HepG2 (cell line): ENCODE data around the gene ATP6V1G2. TPM values are rescaled to one million over a fixed set of nuclear protein-coding genes. Genes with fewer than 3 reads are reported as not detected.
"Not testable (repeated sequence)": the region's sequence is repeated elsewhere in the genome, so short reads cannot be mapped to it uniquely, and the experiment has no call there.

Experiments
- ATAC-seq: fragments of 200-7000 bp; cut with Tn5 transposase; 3 replicates; pipeline ENCODE4 v1.9.1; 2020; ENCODE audit warnings: mild to moderate bottlenecking, moderate library complexity
- BruUV-seq: library from RNA; stranded (reverse); fragments of 400-500 nt; replicated peaks from 2 replicates; lab custom pipeline; 2021; lab: Mats Ljungman, UMichigan
- CTCF ChIA-PET: fragments of 300-600 bp; formaldehyde crosslinking; extraction: SDS; loops from one replicate; lab custom pipeline; 2021; ENCODE audit warnings: low total read pairs, inconsistent platforms, low intra/inter-chr PET ratio; lab: Yijun Ruan, JAX
- POLR2A ChIA-PET: fragments of 350-600 bp; sonication (Branson Sonifier 250); formaldehyde crosslinking; loops from one replicate; lab custom pipeline; 2020; ENCODE audit warnings: antibody characterized with exemption, inconsistent platforms; lab: Yijun Ruan, JAX
- DNase-seq: peaks from one replicate; pipeline ENCODE4 v3.0.0-alpha.2; 2015; ENCODE audit warnings: low spot score
- FAIRE-seq: peaks from 3 replicates; lab custom pipeline; 2011; peaks lifted over from hg19 to GRCh38; lab: Jason Lieb, UNC
- H2AFZ ChIP-seq: one replicate; pipeline ENCODE4 v1.6.1; 2011; ENCODE audit warnings: low read length, inconsistent platforms
- H3K27ac ChIP-seq: fragments of 300-600 bp; 3 replicates; pipeline ENCODE4 v1.8.0; 2011; ENCODE audit warnings: mixed run types, mild to moderate bottlenecking, mixed read lengths, low read length, inconsistent platforms; ENCODE audit not compliant: insufficient read depth; ENCODE audit errors: extremely low read length
- H3K27me3 ChIP-seq, 2 experiments: fragments of 200-600 bp in 1 of 2; 2 replicates in 1 of 2; 3 replicates in 1 of 2; pipeline versions ENCODE4 v1.6.0 to v1.8.0; 2011; ENCODE audit warnings: low read length in 2 of 2, mild to moderate bottlenecking in 2 of 2, moderate library complexity in 2 of 2, inconsistent platforms in 1 of 2; ENCODE audit not compliant: insufficient read depth in 2 of 2, control insufficient read depth in 1 of 2
- H3K36me3 ChIP-seq, 2 experiments: fragments of 200-600 bp in 1 of 2; replicated peaks in 1 of 2; 2 replicates in 1 of 2; 3 replicates in 1 of 2; pipeline versions ENCODE4 v1.5.1 to v1.8.0; 2011; ENCODE audit warnings: low read length in 2 of 2, inconsistent platforms in 1 of 2; ENCODE audit not compliant: insufficient read depth in 2 of 2, control insufficient read depth in 1 of 2
- H3K4me1 ChIP-seq: 2 replicates; pipeline ENCODE4 v1.5.1; 2012; ENCODE audit warnings: low read length, inconsistent platforms; ENCODE audit not compliant: insufficient read depth
- H3K4me2 ChIP-seq: 2 replicates; pipeline ENCODE4 v1.6.0; 2011; ENCODE audit warnings: low read depth, low read length, inconsistent platforms
- H3K4me3 ChIP-seq, 3 experiments: fragments of 200-600 bp in 1 of 3; sonication (generic), shearing (Covaris generic) in 1 of 3; replicated peaks in 1 of 3; 2 replicates each; pipeline ENCODE4 v1.5.1; 2011 to 2016; ENCODE audit warnings: low read length in 3 of 3, inconsistent platforms in 2 of 3, low read depth in 2 of 3, mild to moderate bottlenecking in 2 of 3, control low read depth in 1 of 3, mixed read lengths in 1 of 3; ENCODE audit not compliant: insufficient read depth in 1 of 3
- H3K79me2 ChIP-seq: one replicate; pipeline ENCODE4 v1.6.1; 2011; ENCODE audit warnings: low read length, inconsistent platforms; ENCODE audit not compliant: insufficient read depth
- H3K9ac ChIP-seq: 2 replicates; pipeline ENCODE4 v1.6.0; 2011; ENCODE audit warnings: mild to moderate bottlenecking, low read depth, low read length, inconsistent platforms; ENCODE audit not compliant: insufficient read depth
- H3K9me3 ChIP-seq: 2 replicates; pipeline ENCODE4 v1.5.1; 2012; ENCODE audit warnings: mild to moderate bottlenecking, low read length
- H4K20me1 ChIP-seq: 2 replicates; pipeline ENCODE4 v1.6.0; 2011; ENCODE audit warnings: inconsistent platforms, mild to moderate bottlenecking, low read length, moderate library complexity; ENCODE audit not compliant: insufficient read depth
- MED13 ChIP-seq: sonication (generic); formaldehyde crosslinking; IDR thresholded peaks from 2 replicates; pipeline ENCODE4 v1.5.0; 2020; ENCODE audit warnings: missing genetic modification reagents
- ZNF30 ChIP-seq: sonication (generic); formaldehyde crosslinking; IDR thresholded peaks from 2 replicates; pipeline ENCODE4 v1.5.0; 2020; ENCODE audit warnings: mild to moderate bottlenecking, missing genetic modification reagents
- ZNF691 ChIP-seq: sonication (generic); formaldehyde crosslinking; IDR thresholded peaks from 2 replicates; pipeline ENCODE4 v1.4.0; 2020; ENCODE audit warnings: missing genetic modification reagents, low read depth, mild to moderate bottlenecking, borderline replicate concordance
- ZSCAN22 ChIP-seq: sonication (generic); formaldehyde crosslinking; IDR thresholded peaks from 2 replicates; pipeline ENCODE4 v1.4.0; 2020; ENCODE audit warnings: mild to moderate bottlenecking, missing genetic modification reagents
- WGBS: methylation state at CpG from one replicate; pipeline ENCODE4 v1.1.6; 2017; ENCODE audit warnings: low lambda C conversion rate; 5-methylcytosine and 5-hydroxymethylcytosine counted together
- in situ Hi-C: cut with HindIII; loops from 2 replicates; pipeline ENCODE4 v1.10.0; 2017; ENCODE audit warnings: low pct_unique_long_range_greater_than_20kb; ENCODE audit not compliant: extremely low pct_ligation_motif_present
- intact Hi-C: fragments of 100-400 bp; cut with micrococcal nuclease; formaldehyde crosslinking; loops from one replicate; pipeline ENCODE4 v1.10.0; 2022; ENCODE audit not compliant: unreplicated experiment
- polyA plus RNA-seq, 8 experiments: library from polyadenylated mRNA; depleted of rRNA in 3 of 8; stranded (reverse) in 7 of 8; unstranded in 1 of 8; fragments of >200 nt; fragmentation: Illumina TruSeq in 4 of 8; extraction: Trizol in 4 of 8; gene quantifications; 2 replicates each; pipeline versions ENCODE4 v1.2.1 to v1.2.3, GENCODE V29; 2011 to 2016; ENCODE audit warnings: low read depth in 4 of 8, missing spikeins in 1 of 8, mixed read lengths in 1 of 8; ENCODE audit not compliant: insufficient read depth in 1 of 8
- small RNA-seq, 3 experiments: library from RNA; depleted of rRNA; stranded (forward); fragments of <200 nt; gene quantifications; one replicate each; pipeline ENCODE3, GENCODE V24; 2012; ENCODE audit warnings: low read depth in 2 of 3, low replicate concordance in 1 of 3; ENCODE audit not compliant: insufficient read length in 3 of 3, insufficient read depth in 2 of 3
- total RNA-seq, 5 experiments: library from RNA; depleted of rRNA; stranded (reverse); fragments of >200 nt; fragmentation: Illumina TruSeq; extraction: Trizol; gene quantifications; 2 replicates each; pipeline ENCODE4 v1.2.3, GENCODE V29; 2016; ENCODE audit warnings: low read depth in 1 of 5

Gene ATP6V1G2
- total and polyA plus RNA-seq, 2 of the 13 experiments (the other 11 are each of a cell fraction or from before 2014, with no cell fraction given) = 0.27 to 0.83 TPM

GRCh38 chr6:31496826-31497225, 49.6 kb downstream of the ATP6V1G2 start:
- H3K9me3 ChIP-seq, FAIRE-seq, H3K27ac ChIP-seq, BruUV-seq, DNase-seq, ATAC-seq, H3K79me2 ChIP-seq, H3K9ac ChIP-seq, H2AFZ ChIP-seq, H4K20me1 ChIP-seq, CTCF ChIA-PET, H3K36me3 ChIP-seq, in situ Hi-C loops: not testable (repeated sequence)
- H3K4me3 ChIP-seq = peak overlapping the region in 1 of 3 experiments; percentile 79; a peak in 1 of 6 replicates
- H3K27me3 ChIP-seq = peaks cover 0 to 20% of the 10 kb centered on the region in 2 experiments; a peak in 1 of 5 replicates
- peak overlapping the region; percentile 82 for H3K4me2 ChIP-seq
- H3K4me1 ChIP-seq = peaks cover 48% of the 10 kb centered on the region
- 19% methylated on average over 4 of the region's 4 CpGs for WGBS
- intact Hi-C loops = loop anchor here (2.0 kb wide), 1 partner anchor 32 kb away; the partner anchor contains the start of gene MCCD1
- POLR2A ChIA-PET = interaction anchor here (2.0 to 4.4 kb wide), 2 partner anchors 32 to 45 kb away, joined by 13 to 20 read pairs; partner anchors contain the start of genes DDX39B and MCCD1
- TF ChIP-seq ZNF30 (CRISPR knock-in tag) = 0 out of 2 replicates have a peak, but pooled peaks have one; percentile 31
- peak; percentile 33; the same call in 1 of the 2 replicates for TF ChIP-seq ZNF691 (CRISPR knock-in tag)

GRCh38 chr6:31495580-31495979, 50.8 kb downstream of the ATP6V1G2 start:
- Histone ChIP-seq H3K79me2 (no peaks in the 10 kb centered on the region), H3K36me3 (no peaks in the 10 kb centered on the region), H4K20me1 (no peaks in the 10 kb centered on the region), H3K27me3 (peaks cover 0 to 20% of the 10 kb centered on the region in 2 experiments; a peak in 2 of 5 replicates), H3K4me1 (peaks cover 50% of the 10 kb centered on the region), H3K9ac (no peak overlapping the region), H3K4me3 (peak overlapping the region in 2 of 3 experiments; percentile 57 to 80; a peak in 1 of 6 replicates), H2AFZ (no peak overlapping the region), H3K4me2 (peak overlapping the region; percentile 86), H3K27ac (no peak overlapping the region), H3K9me3 (no peaks in the 10 kb centered on the region)
- WGBS = 52% methylated on average over 2 of the region's 2 CpGs
- ChIA-PET POLR2A (interaction anchor here (1.3 to 4.4 kb wide), 2 partner anchors 33 to 46 kb away, joined by 3 to 20 read pairs; partner anchors contain the start of gene DDX39B), CTCF (no interaction called here)
- intact Hi-C loops = loop anchor here (2.0 kb wide), 1 partner anchor 51 kb away; the partner anchor contains the start of genes ATP6V1G2 and NFKBIL1
- DNase-seq (no peak), FAIRE-seq (peak; percentile 54), ATAC-seq (no peak)
- in situ Hi-C loops = no loop called here
- no TSS peak for BruUV-seq
- TF ChIP-seq MED13 (CRISPR knock-in tag) (no peak), ZSCAN22 (CRISPR knock-in tag) (peak; percentile 71; the same call in 1 of the 2 replicates)

Small RNAs within 50 kb of the gene (small RNA-seq; reads per million reads assigned to genes)
- gene AL663061.1 (0 reads per million in 3 experiments), gene RF00019 (0 reads per million in 3 experiments), gene SNORD117 (843 to 5,739 (median 4,532) reads per million in 3 experiments), gene SNORD84 (0 reads per million in 3 experiments)

Other genes starting within 250 kb of the ATP6V1G2 start
Only the 30 nearest of the 31 such genes appear.
- gene HLA-B, start 189.4 kb downstream of the ATP6V1G2 start, total RNA-seq (2016; rRNA removed; fragmentation: Illumina TruSeq; extraction: Trizol) = 15.5 and 35.3 TPM in 2 replicates
- gene HLA-B, start 189.4 kb downstream of the ATP6V1G2 start, polyA plus RNA-seq (2011; rRNA removed) = 88.9 and 228 TPM in 2 replicates
- gene MICA, start 143.0 kb downstream of the ATP6V1G2 start, total RNA-seq (2016; rRNA removed; fragmentation: Illumina TruSeq; extraction: Trizol) = 20.5 and 38.1 TPM in 2 replicates
- 21.6 and 29.3 TPM in 2 replicates for gene MICA, start 143.0 kb downstream of the ATP6V1G2 start, polyA plus RNA-seq (2011; rRNA removed)
- gene MICB, start 48.5 kb downstream of the ATP6V1G2 start, total RNA-seq (2016; rRNA removed; fragmentation: Illumina TruSeq; extraction: Trizol) = 9.0 and 12.5 TPM in 2 replicates
- 12.8 and 15.4 TPM in 2 replicates for gene MICB, start 48.5 kb downstream of the ATP6V1G2 start, polyA plus RNA-seq (2011; rRNA removed)
- 0.15 and 0.36 TPM in 2 replicates for gene MCCD1, start 17.6 kb downstream of the ATP6V1G2 start, total RNA-seq (2016; rRNA removed; fragmentation: Illumina TruSeq; extraction: Trizol)
- 0.09 TPM in 1 of 2 replicates, not detected in the other for gene MCCD1, start 17.6 kb downstream of the ATP6V1G2 start, polyA plus RNA-seq (2011; rRNA removed)
- gene DDX39B, start 4.6 kb downstream of the ATP6V1G2 start, total RNA-seq (2016; rRNA removed; fragmentation: Illumina TruSeq; extraction: Trizol) = 570 and 737 TPM in 2 replicates
- gene DDX39B, start 4.6 kb downstream of the ATP6V1G2 start, polyA plus RNA-seq (2011; rRNA removed) = 650 and 678 TPM in 2 replicates
- gene NFKBIL1, start 1.0 kb upstream of the ATP6V1G2 start, total RNA-seq (2016; rRNA removed; fragmentation: Illumina TruSeq; extraction: Trizol) = 13.9 and 19.5 TPM in 2 replicates
- 9.7 and 13.7 TPM in 2 replicates for gene NFKBIL1, start 1.0 kb upstream of the ATP6V1G2 start, polyA plus RNA-seq (2011; rRNA removed)
- gene LTA, start 25.7 kb upstream of the ATP6V1G2 start, total RNA-seq (2016; rRNA removed; fragmentation: Illumina TruSeq; extraction: Trizol) = not detected in 2 replicates
- 0.09 TPM in 1 of 2 replicates, not detected in the other for gene LTA, start 25.7 kb upstream of the ATP6V1G2 start, polyA plus RNA-seq (2011; rRNA removed)
- gene TNF, start 29.0 kb upstream of the ATP6V1G2 start, total RNA-seq (2016; rRNA removed; fragmentation: Illumina TruSeq; extraction: Trizol) = not detected in 2 replicates
- gene TNF, start 29.0 kb upstream of the ATP6V1G2 start, polyA plus RNA-seq (2011; rRNA removed) = not detected in 2 replicates
- 0.22 TPM in 1 of 2 replicates, not detected in the other for gene LTB, start 35.8 kb upstream of the ATP6V1G2 start, total RNA-seq (2016; rRNA removed; fragmentation: Illumina TruSeq; extraction: Trizol)
- gene LTB, start 35.8 kb upstream of the ATP6V1G2 start, polyA plus RNA-seq (2011; rRNA removed) = 0.09 and 0.30 TPM in 2 replicates
- not detected in 2 replicates for gene LST1, start 39.7 kb upstream of the ATP6V1G2 start, total RNA-seq (2016; rRNA removed; fragmentation: Illumina TruSeq; extraction: Trizol)
- not detected in 2 replicates for gene LST1, start 39.7 kb upstream of the ATP6V1G2 start, polyA plus RNA-seq (2011; rRNA removed)
- gene NCR3, start 46.4 kb upstream of the ATP6V1G2 start, total RNA-seq (2016; rRNA removed; fragmentation: Illumina TruSeq; extraction: Trizol) = not detected in 2 replicates
- not detected in 2 replicates for gene NCR3, start 46.4 kb upstream of the ATP6V1G2 start, polyA plus RNA-seq (2011; rRNA removed)
- not detected in 2 replicates for gene AIF1, start 68.6 kb upstream of the ATP6V1G2 start, total RNA-seq (2016; rRNA removed; fragmentation: Illumina TruSeq; extraction: Trizol)
- 1.4 and 1.5 TPM in 2 replicates for gene AIF1, start 68.6 kb upstream of the ATP6V1G2 start, polyA plus RNA-seq (2011; rRNA removed)
- gene PRRC2A, start 74.1 kb upstream of the ATP6V1G2 start, total RNA-seq (2016; rRNA removed; fragmentation: Illumina TruSeq; extraction: Trizol) = 37.2 and 38.9 TPM in 2 replicates
- 47.4 and 60.5 TPM in 2 replicates for gene PRRC2A, start 74.1 kb upstream of the ATP6V1G2 start, polyA plus RNA-seq (2011; rRNA removed)
- 169 and 190 TPM in 2 replicates for gene BAG6, start 106.1 kb upstream of the ATP6V1G2 start, total RNA-seq (2016; rRNA removed; fragmentation: Illumina TruSeq; extraction: Trizol)
- gene BAG6, start 106.1 kb upstream of the ATP6V1G2 start, polyA plus RNA-seq (2011; rRNA removed) = 157 and 184 TPM in 2 replicates
- gene APOM, start 109.3 kb upstream of the ATP6V1G2 start, total RNA-seq (2016; rRNA removed; fragmentation: Illumina TruSeq; extraction: Trizol) = 52.9 and 98.2 TPM in 2 replicates
- 1,140 and 1,216 TPM in 2 replicates for gene APOM, start 109.3 kb upstream of the ATP6V1G2 start, polyA plus RNA-seq (2011; rRNA removed)
- gene C6orf47, start 114.2 kb upstream of the ATP6V1G2 start, total RNA-seq (2016; rRNA removed; fragmentation: Illumina TruSeq; extraction: Trizol) = 15.5 and 18.1 TPM in 2 replicates
- gene C6orf47, start 114.2 kb upstream of the ATP6V1G2 start, polyA plus RNA-seq (2011; rRNA removed) = 1.7 and 2.1 TPM in 2 replicates
- gene GPANK1, start 118.4 kb upstream of the ATP6V1G2 start, total RNA-seq (2016; rRNA removed; fragmentation: Illumina TruSeq; extraction: Trizol) = 22.8 and 25.3 TPM in 2 replicates
- gene GPANK1, start 118.4 kb upstream of the ATP6V1G2 start, polyA plus RNA-seq (2011; rRNA removed) = 14.8 and 15.4 TPM in 2 replicates
- gene CSNK2B, start 119.5 kb upstream of the ATP6V1G2 start, total RNA-seq (2016; rRNA removed; fragmentation: Illumina TruSeq; extraction: Trizol) = 296 and 316 TPM in 2 replicates
- 111 and 116 TPM in 2 replicates for gene CSNK2B, start 119.5 kb upstream of the ATP6V1G2 start, polyA plus RNA-seq (2011; rRNA removed)
- gene LY6G5B, start 123.4 kb upstream of the ATP6V1G2 start, total RNA-seq (2016; rRNA removed; fragmentation: Illumina TruSeq; extraction: Trizol) = 0.73 and 7.8 TPM in 2 replicates
- gene LY6G5B, start 123.4 kb upstream of the ATP6V1G2 start, polyA plus RNA-seq (2011; rRNA removed) = 14.7 and 15.7 TPM in 2 replicates
- gene LY6G5C, start 134.5 kb upstream of the ATP6V1G2 start, total RNA-seq (2016; rRNA removed; fragmentation: Illumina TruSeq; extraction: Trizol) = 0.33 TPM in 1 of 2 replicates, not detected in the other
- 0.50 and 0.55 TPM in 2 replicates for gene LY6G5C, start 134.5 kb upstream of the ATP6V1G2 start, polyA plus RNA-seq (2011; rRNA removed)
- gene ABHD16A, start 156.7 kb upstream of the ATP6V1G2 start, total RNA-seq (2016; rRNA removed; fragmentation: Illumina TruSeq; extraction: Trizol) = 16.2 and 43.5 TPM in 2 replicates
- gene ABHD16A, start 156.7 kb upstream of the ATP6V1G2 start, polyA plus RNA-seq (2011; rRNA removed) = 45.4 and 49.0 TPM in 2 replicates
- gene LY6G6F, start 160.3 kb upstream of the ATP6V1G2 start, total RNA-seq (2016; rRNA removed; fragmentation: Illumina TruSeq; extraction: Trizol) = not detected in 2 replicates
- not detected in 2 replicates for gene LY6G6F, start 160.3 kb upstream of the ATP6V1G2 start, polyA plus RNA-seq (2011; rRNA removed)
- not detected in 2 replicates for gene LY6G6D, start 168.7 kb upstream of the ATP6V1G2 start, total RNA-seq (2016; rRNA removed; fragmentation: Illumina TruSeq; extraction: Trizol)
- gene LY6G6D, start 168.7 kb upstream of the ATP6V1G2 start, polyA plus RNA-seq (2011; rRNA removed) = not detected in 2 replicates
- gene LY6G6C, start 175.1 kb upstream of the ATP6V1G2 start, total RNA-seq (2016; rRNA removed; fragmentation: Illumina TruSeq; extraction: Trizol) = not detected in 2 replicates
- 0.15 and 0.21 TPM in 2 replicates for gene LY6G6C, start 175.1 kb upstream of the ATP6V1G2 start, polyA plus RNA-seq (2011; rRNA removed)
- gene MPIG6B, start 176.8 kb upstream of the ATP6V1G2 start, total RNA-seq (2016; rRNA removed; fragmentation: Illumina TruSeq; extraction: Trizol) = not detected in 2 replicates
- gene MPIG6B, start 176.8 kb upstream of the ATP6V1G2 start, polyA plus RNA-seq (2011; rRNA removed) = not detected in 2 replicates
- gene DDAH2, start 182.7 kb upstream of the ATP6V1G2 start, total RNA-seq (2016; rRNA removed; fragmentation: Illumina TruSeq; extraction: Trizol) = 14.4 and 16.4 TPM in 2 replicates
- gene DDAH2, start 182.7 kb upstream of the ATP6V1G2 start, polyA plus RNA-seq (2011; rRNA removed) = 21.1 and 21.9 TPM in 2 replicates
- gene CLIC1, start 189.9 kb upstream of the ATP6V1G2 start, total RNA-seq (2016; rRNA removed; fragmentation: Illumina TruSeq; extraction: Trizol) = 445 and 602 TPM in 2 replicates
- gene CLIC1, start 189.9 kb upstream of the ATP6V1G2 start, polyA plus RNA-seq (2011; rRNA removed) = 891 and 997 TPM in 2 replicates
- 2.5 and 10.2 TPM in 2 replicates for gene MSH5, start 193.4 kb upstream of the ATP6V1G2 start, total RNA-seq (2016; rRNA removed; fragmentation: Illumina TruSeq; extraction: Trizol)
- 28.3 and 38.7 TPM in 2 replicates for gene MSH5, start 193.4 kb upstream of the ATP6V1G2 start, polyA plus RNA-seq (2011; rRNA removed)
- 0.56 and 2.5 TPM in 2 replicates for gene SAPCD1, start 216.0 kb upstream of the ATP6V1G2 start, total RNA-seq (2016; rRNA removed; fragmentation: Illumina TruSeq; extraction: Trizol)
- 3.9 and 5.3 TPM in 2 replicates for gene SAPCD1, start 216.0 kb upstream of the ATP6V1G2 start, polyA plus RNA-seq (2011; rRNA removed)
- 0.79 and 0.86 TPM in 2 replicates for gene VWA7, start 230.7 kb upstream of the ATP6V1G2 start, total RNA-seq (2016; rRNA removed; fragmentation: Illumina TruSeq; extraction: Trizol)
- 3.3 and 4.4 TPM in 2 replicates for gene VWA7, start 230.7 kb upstream of the ATP6V1G2 start, polyA plus RNA-seq (2011; rRNA removed)